Gastrocnemius medialis (tissue), 4 donors: ENCODE measurements around the gene CYB5B.

Source experiments
- CTCF ChIP-seq, 5 experiments: fragments of 450-650 bp in 3 of 5; fragments of 200-600 bp in 2 of 5; sonication (generic) in 2 of 5; IDR thresholded peaks in 4 of 5; conservative IDR thresholded peaks in 1 of 5; 1 replicate in 4 of 5; 2 replicates in 1 of 5; pipeline ENCODE4 v1.5.1; 2016 to 2019; ENCODE audit warnings: antibody characterized with exemption in 5 of 5, mild to moderate bottlenecking in 3 of 5, moderate library complexity in 3 of 5
- POLR2A ChIP-seq, 2 donors: fragments of 450-650 bp; IDR thresholded peaks; one replicate each; pipeline ENCODE4 v1.6.1; 2017; ENCODE audit warnings: antibody characterized with exemption in 2 of 2, mild to moderate bottlenecking in 2 of 2, moderate library complexity in 2 of 2

DNA sequence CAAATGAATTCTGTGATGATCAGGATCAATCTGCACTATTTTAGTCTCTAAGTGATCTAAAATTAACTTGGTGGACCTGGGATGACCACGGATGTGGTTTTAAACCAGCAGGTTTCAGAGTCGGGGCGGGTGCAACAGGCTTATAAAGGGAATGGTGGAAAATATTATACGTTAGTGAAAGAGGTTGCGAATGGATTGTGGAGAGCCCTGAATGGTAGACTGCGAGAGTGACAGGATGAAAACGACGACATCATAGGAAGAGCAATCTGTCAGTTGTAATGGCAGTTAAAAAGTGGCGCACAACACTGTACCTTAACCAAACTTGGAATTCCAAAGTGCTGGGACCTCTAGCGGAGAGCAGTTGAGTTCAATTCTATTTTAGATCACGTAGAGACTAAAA is 1.2 kb upstream of the CYB5B start:
- no peak for TF ChIP-seq CTCF (IDR thresholded peaks at IDR 0.05 in 4 of 5, conservative IDR thresholded peaks at IDR 0.05 in 1 of 5)
- no peak for TF ChIP-seq POLR2A (IDR thresholded peaks at IDR 0.05)
